NCI-H774 (cell line): Measurements from ENCODE around the gene STOML2.

ENCODE experiments used
- DNase-seq: peaks from one replicate; lab custom pipeline; 2025; lab: John Stamatoyannopoulos, UW

STOML2 gene

DNA sequence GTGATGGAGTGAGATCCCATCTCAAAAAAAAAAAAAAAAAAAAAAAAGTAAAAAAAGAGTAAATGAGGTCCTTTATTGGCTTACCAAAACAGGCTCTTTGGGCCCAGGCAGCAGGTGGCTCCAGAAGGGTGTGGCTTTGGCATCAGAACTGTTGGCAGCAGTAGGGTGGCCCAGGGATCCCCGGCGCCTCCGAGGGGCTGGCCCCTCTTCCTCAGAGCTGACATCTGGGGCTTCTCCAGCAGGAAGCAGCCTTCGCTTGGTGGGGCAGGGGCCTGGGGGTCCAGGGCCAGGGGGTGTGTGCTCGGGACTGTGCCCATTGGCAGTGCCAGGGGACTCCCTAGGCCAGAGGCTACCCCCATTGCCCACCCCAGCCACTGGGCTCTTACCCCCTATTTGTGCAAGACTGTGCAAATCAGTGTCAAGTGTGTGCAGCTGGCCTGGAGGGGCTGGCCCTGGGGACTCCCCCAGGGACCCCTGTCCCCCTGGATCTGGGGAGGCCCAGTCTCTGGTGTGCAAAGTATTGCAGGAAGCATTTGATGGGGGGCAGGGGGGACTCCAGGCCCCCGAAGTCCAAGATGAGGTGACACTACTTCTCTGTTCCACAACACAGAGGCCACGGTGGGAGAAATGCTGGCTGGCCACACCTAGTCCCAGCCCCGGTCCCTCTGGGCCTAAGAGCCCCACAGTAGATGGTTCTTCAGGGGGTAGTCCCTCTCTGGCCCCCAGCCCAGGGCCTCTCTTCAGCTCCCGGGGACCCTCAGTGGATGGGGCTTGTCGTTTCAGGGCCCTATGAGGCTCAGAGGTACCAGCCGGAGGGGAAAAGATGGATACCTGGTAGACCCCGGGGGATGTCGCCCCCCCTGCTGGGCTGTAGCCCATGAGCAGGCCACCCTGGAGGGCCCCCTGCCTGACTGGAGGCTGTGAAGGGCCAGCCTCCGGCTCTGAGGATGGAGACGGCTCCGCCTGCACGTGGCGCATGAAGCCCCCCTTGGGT is 4.7 kb upstream of the STOML2 start:
- DNase-seq, result no peak

DNA sequence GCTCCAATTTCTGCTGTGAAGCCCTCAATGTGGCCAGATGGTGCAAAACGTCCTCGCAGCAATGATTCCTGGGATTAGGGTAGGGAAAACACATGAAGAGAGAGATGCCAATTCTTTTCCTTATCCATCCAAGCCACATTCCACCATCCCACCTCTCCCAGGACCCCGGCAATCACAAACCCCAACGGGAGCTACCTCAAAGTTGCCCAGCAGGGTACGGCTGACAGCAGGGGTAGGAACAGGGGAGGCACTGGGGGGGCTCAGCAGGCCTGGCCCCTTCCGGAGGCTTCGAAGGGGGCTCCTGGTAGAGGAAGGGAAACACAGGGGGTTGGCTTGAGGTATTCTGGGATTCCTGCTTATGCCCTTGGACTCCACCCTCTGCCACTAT is 3.4 kb upstream of the STOML2 start:
- DNase-seq, result no peak

GRCh38 chr9:35105571-35106342 is 2.8 kb upstream of the STOML2 start:
- no peak for DNase-seq

DNA sequence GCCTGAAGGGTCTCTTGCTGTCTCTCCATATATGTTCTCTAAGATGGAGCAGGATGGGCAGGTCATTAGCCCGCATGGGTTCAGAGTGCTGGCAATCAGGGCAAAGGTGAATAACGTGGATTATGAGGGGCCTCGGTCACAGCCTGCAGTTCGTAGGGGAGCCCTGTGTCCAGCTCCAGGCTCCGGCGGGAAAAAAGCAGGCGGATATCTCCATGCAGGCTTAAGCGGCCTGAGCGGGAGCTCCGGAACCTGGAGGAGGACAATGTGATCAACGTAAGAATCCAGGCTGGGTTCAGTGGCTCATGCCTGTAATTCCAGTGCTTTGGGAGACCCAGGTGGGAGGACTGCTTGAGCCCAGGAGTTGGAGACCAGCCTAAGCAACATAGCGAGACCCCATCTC is 2.2 kb upstream of the STOML2 start:
- no peak for DNase-seq

GRCh38 chr9:35104586-35104985 is 1.7 kb upstream of the STOML2 start:
- no peak for DNase-seq

DNA sequence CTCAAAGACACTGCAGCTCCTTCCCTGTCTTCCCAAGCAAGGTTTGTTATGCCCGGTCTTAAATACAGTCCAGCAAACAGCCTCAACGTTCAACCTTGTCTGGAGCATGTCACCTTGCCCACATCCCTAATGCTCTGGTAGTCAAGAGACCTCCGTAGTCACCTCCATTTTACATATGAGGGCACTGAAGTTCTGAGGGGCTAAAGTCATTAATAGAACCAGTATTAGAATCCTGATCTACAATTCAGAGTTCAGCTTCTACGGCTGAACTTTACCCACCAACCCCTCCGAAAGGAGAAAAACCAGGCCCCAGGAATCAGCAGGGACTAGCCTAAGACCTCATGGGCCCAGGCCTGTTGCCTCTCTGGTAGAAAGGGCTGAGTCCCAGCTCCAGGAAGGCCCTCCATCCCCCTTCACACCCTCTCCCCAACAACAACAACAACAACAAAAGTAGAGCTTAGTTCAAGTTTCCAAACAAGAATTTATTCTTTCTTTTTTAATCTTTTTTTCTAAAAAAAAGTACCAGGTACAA is 795 bp upstream of the STOML2 start:
- no peak for DNase-seq

DNA sequence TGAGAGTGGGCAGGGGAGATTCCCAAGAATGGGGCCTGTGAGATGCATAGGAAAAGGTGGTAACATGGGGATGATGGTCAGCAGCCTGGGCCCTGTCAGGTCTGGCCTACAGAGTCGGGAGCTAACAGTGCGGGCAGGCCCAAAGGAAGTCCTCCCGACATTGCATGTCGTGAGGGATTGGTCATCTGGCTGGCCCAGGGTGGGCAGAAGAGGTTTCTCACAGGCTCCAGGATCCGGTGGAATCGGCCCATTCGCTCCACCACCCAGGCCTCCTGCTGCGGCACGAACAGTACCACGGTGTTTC is 514 bp downstream of the STOML2 start:
- no peak for DNase-seq

DNA sequence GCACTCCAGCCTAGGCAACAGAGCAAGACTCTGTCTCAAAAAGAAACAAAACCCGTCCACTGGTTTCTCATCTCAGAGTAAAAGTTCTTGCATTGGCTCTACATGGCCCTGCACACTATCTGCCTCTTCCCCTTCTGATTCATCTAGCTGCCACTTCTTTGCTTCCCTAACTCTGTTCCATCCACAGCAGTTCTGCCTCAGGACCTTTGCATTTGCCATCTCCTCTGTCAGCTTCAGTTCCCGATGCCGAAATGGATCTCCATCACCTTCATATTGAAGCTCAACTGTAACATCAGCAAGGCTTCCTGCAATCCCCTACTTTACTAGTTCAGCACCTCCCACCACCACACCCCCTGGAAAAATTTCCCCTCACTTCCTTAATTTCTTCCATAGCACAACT is 5.4 kb downstream of the STOML2 start:
- DNase-seq, result no peak

GRCh38 chr9:35096035-35096849 is 6.7 kb downstream of the STOML2 start, which contains the start of gene PIGO:
TSS of gene PIGO (minus strand) at chr9:35096591. CDS start at chr9:35095565, 1,026 bp downstream.
- DNase-seq, result peak; percentile 85

- no peak for DNase-seq
Observed at GRCh38 chr9:35091536-35091935, 11.4 kb downstream of the STOML2 start.

DNA sequence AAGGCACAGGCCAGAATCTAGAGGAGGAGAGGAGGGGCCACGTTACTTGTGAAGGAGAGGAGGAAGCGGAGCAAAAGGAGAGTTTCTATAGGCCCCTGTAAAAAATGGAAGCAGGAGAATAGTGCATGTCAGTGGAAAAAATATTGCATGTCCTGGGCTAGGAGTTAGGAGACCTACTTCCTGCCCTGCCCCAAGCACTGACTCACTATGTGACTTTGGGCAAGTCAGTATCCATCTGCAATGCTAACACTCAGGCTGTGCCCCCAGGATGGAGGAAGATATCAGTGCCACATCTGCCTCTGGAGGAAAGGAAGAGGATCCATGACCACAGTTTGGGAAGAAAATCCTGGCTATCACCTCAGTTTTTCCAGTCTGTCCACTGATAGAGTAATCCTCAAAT is 13.5 kb downstream of the STOML2 start:
- DNase-seq, result no peak

GRCh38 chr9:35085078-35085477 is 17.9 kb downstream of the STOML2 start:
- no peak for DNase-seq

DNA sequence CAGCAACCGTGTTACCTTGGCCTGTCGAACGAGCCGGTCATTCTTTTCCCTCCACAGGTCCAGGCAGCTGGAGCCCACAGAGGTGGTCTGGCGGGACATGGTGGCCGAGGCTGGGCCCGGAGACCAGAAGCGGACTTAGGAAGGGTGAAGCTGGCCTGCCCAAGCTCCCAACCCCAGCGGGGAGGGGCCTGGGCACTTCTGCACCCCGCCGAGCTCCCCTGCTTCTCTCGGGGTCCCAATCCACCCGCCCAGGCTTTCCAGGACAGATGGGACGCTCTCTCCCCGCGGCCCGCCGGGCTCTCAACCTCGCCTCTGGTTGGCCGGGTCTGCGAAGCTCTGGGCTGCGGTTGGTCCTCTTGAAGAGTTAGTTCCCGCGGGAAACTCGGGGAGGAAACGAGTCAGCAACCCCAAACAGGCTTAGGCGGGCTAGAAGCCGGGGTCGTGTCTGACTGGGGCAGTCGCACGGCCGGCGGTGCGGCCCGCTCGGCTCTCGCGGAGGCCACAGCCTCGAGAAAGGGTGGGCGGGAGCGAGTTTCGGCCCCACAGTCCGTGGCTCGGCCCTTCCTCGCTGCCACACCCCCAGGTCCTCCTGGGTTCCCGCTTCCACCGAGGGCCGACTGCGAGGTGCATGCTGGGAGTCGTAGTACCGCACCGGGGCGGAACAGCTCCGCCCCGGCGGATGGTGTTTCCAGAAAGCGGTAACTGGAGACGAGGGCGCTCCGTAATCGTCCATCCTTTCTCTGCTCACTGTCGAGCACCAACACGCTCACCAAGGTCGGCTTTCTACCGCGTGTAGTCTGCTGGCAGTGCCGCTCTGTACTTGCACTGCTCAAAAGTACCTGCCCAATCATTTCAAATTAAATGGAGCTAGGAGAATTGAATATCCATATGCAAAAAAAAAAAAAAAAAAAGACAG is 23.2 kb downstream of the STOML2 start, which contains the start of gene FANCG:
Gene FANCG, minus strand, starts transcription at position 517 of the 916 bp plus-strand sequence. Its CDS starts 418 bp downstream, at position 99.
- peak; percentile 89 for DNase-seq

- DNase-seq, result no peak
Observed at GRCh38 chr9:35079041-35079425, 23.9 kb downstream of the STOML2 start.

- no peak for DNase-seq
Observed at GRCh38 chr9:35078066-35078465, 24.9 kb downstream of the STOML2 start.

DNA sequence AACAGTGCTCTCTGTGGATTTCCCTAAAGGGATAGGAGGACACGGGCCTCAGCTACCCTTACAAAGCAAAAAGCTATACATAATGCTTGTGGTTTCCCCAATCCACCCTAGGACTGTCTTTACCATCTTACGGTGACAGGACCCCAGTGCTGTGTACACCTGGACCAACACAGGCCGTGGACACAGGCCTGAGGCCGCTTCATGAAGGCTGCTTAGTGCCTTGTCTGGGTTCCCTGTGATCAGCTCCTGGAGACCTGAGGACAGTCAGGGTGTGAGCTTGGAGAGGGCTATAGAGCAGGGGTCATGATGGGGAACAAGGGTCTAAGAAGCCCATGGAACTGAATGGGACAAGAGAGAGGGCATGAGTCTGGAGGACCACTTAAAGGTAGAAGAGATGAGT is 26.1 kb downstream of the STOML2 start:
- DNase-seq, result no peak

DNA sequence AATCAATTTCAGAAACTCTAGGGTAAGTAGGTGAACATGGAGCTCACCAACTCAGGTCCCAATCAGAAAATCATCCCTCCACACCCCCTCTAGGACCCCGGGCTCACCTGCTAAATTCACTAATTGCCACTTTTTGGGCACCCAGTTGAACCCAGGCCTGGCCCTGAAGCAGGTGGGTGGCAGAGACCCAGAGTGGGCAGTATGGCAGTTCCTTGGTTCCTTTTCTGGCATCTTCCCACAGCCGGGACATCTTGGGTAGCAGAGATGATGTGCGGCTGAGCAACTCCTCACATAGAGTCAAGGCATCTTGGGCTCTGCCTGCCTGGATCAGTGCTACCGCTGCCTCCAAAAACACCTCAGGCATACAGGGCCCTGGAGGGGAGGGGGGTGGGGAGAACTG is 27.6 kb downstream of the STOML2 start:
- no peak for DNase-seq

GRCh38 chr9:35074791-35075190 is 28.1 kb downstream of the STOML2 start:
- DNase-seq, result no peak

DNA sequence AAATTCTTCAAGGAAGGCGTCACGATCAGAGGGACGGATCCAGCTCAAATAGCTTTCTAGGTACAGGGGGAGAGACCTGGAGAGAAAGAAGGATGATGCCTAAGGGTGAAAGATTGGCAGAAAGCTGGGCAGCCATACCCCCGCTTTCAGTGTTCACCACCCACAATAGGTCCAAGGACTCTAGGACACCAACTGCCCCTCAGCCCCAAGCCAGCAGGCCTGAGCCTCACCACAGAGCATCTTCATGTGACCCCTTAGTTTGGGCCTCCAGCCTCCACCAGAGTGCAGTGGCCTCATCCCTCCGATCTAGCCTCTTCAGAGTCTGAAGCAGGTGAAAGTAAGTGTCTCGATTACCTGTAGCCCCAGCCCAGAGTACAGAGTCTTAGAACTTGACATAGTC is 28.8 kb downstream of the STOML2 start:
- no peak for DNase-seq

- no peak for DNase-seq
Observed at GRCh38 chr9:35073279-35073612, 29.7 kb downstream of the STOML2 start.
